Adrenal gland (tissue), 12 donors: ENCODE measurements around the gene MOB3C. TPM values are rescaled to one million over a fixed set of nuclear protein-coding genes. Genes with fewer than 3 reads are reported as not detected.

ENCODE experiments used
- DNase-seq, 7 donors: peaks; one replicate each; pipeline ENCODE4 v3.0.0-alpha.2; 2019 to 2020
- H3K27ac ChIP-seq, 5 donors: fragments of 200-600 bp; sonication (generic) in 4 of 5; 1 replicate in 3 of 5; 2 replicates in 2 of 5; pipeline versions ENCODE4 v1.5.1 to v1.8.0; 2016 to 2020; ENCODE audit warnings: mild to moderate bottlenecking in 1 of 5
- H3K27me3 ChIP-seq: fragments of 200-600 bp; 2 replicates; pipeline ENCODE4 v1.8.0; 2021
- H3K36me3 ChIP-seq, 2 donors: fragments of 200-600 bp; replicated peaks in 1 of 2; 1 replicate in 1 of 2; 2 replicates in 1 of 2; pipeline versions ENCODE4 v1.5.1 to v1.8.0; 2018 to 2022
- H3K4me1 ChIP-seq, 2 donors: fragments of 200-600 bp; replicated peaks in 1 of 2; 1 replicate in 1 of 2; 2 replicates in 1 of 2; pipeline versions ENCODE4 v1.5.1 to v1.8.0; 2018 to 2021
- H3K4me3 ChIP-seq, 4 donors: fragments of 200-600 bp; sonication (generic) in 3 of 4; one replicate each; pipeline ENCODE4 v1.5.1; 2016 to 2018
- H3K9me3 ChIP-seq, 3 donors: fragments of 200-600 bp; sonication (generic) in 1 of 3; replicated peaks in 1 of 3; 1 replicate in 2 of 3; 2 replicates in 1 of 3; pipeline versions ENCODE4 v1.5.1 to v1.8.0; 2016 to 2021
- POLR2A ChIP-seq, 2 donors: fragments of 450-650 bp; IDR thresholded peaks; one replicate each; pipeline ENCODE4 v1.6.1; 2017; ENCODE audit warnings: antibody characterized with exemption in 2 of 2, mild to moderate bottlenecking in 2 of 2, moderate library complexity in 1 of 2
- WGBS, 4 donors: extraction: QIAGEN DNeasy Blood & Tissue Kit in 2 of 4; methylation state at CpG; one replicate each; pipeline versions ENCODE4 v1.1.5 to v1.1.7; 2013 to 2017; 5-methylcytosine and 5-hydroxymethylcytosine counted together
- intact Hi-C, 2 donors: fragments of 100-400 bp; cut with DNase I; formaldehyde crosslinking; loops; one replicate each; pipeline versions ENCODE4 v1.14.1 to v1.15.0; 2022 to 2023
- polyA plus RNA-seq, 3 donors: library from polyadenylated mRNA; stranded (reverse); fragments of 200-250 nt in 2 of 3; fragments of 350-450 nt in 1 of 3; fragmentation: Illumina TruSeq in 1 of 3; extraction: RNeasy Lipid Tissue Mini Kit (QIAGEN cat#74804) in 1 of 3; gene quantifications; one replicate each; pipeline ENCODE4 v1.2.3, GENCODE V29; 2013 to 2014
- total RNA-seq, 9 donors: library from RNA; depleted of rRNA in 4 of 9; stranded (reverse); fragments of >200 nt in 4 of 9; fragments of 120-200 nt in 1 of 9; fragmentation: NEBNext Ultra II Directional in 1 of 9; extraction: Animal tissue kit (Norgen Biotek cat#: 25700) in 1 of 9; gene quantifications; one replicate each; pipeline versions ENCODE4 v1.1.0 to v1.2.4, GENCODE V29; 2013 to 2023
- TF ChIP-seq, protein P1 (sequence below), 6 experiments: fragments of 450-650 bp in 4 of 6; fragments of 200-600 bp in 2 of 6; sonication (generic) in 1 of 6; IDR thresholded peaks; 1 replicate in 5 of 6; 2 replicates in 1 of 6; pipeline versions ENCODE4 v1.5.1 to v1.8.0; 2016 to 2021; ENCODE audit warnings: antibody characterized with exemption in 6 of 6, mild to moderate bottlenecking in 2 of 6, moderate library complexity in 1 of 6
- donor health status: healthy with polysubstance abuse.
- donor health status: Bipolar disorder and iron deficiency.
- donor health status: DM: yes; HTN: yes; CAD: no.
- donor health status: DM: no; HTN: no; CAD: no.
- donor health status: DM: no; HTN: no; CAD: no.
- donor health status: DM: yes; HTN: yes; CAD: no.

MOB3C gene
- total and polyA plus RNA-seq, 12 donors, result 7.5 to 29.9 (median 17.0) TPM

DNA sequence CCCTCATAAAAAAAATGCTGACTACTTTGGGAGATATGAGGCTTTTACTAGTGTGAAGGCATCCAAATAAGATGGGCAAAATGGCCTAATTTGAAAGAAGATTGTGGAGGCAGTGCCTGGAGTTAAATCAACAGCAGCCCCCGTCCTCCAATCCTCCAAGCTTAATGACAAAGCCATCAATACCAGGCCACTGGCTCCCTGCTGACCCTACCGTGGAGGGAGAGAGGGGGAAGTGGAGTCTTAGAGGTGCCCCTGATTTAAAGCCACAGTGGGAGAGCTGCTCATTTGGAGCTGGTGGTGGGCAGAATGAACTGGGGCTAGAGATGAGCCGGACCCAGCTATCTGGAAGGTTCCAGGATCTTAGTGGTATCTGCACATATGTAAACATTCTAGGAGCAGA lies 40.8 kb downstream of the MOB3C start:
- TF ChIP-seq POLR2A (IDR thresholded peaks at IDR 0.05), result no peak
- TF ChIP-seq, protein P1, sequence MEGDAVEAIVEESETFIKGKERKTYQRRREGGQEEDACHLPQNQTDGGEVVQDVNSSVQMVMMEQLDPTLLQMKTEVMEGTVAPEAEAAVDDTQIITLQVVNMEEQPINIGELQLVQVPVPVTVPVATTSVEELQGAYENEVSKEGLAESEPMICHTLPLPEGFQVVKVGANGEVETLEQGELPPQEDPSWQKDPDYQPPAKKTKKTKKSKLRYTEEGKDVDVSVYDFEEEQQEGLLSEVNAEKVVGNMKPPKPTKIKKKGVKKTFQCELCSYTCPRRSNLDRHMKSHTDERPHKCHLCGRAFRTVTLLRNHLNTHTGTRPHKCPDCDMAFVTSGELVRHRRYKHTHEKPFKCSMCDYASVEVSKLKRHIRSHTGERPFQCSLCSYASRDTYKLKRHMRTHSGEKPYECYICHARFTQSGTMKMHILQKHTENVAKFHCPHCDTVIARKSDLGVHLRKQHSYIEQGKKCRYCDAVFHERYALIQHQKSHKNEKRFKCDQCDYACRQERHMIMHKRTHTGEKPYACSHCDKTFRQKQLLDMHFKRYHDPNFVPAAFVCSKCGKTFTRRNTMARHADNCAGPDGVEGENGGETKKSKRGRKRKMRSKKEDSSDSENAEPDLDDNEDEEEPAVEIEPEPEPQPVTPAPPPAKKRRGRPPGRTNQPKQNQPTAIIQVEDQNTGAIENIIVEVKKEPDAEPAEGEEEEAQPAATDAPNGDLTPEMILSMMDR (IDR thresholded peaks at IDR 0.05), result no peak
- WGBS, 4 donors, result 89 to 95% (median 92%) methylated on average over 2 to 3 of the region's 3 CpGs

DNA sequence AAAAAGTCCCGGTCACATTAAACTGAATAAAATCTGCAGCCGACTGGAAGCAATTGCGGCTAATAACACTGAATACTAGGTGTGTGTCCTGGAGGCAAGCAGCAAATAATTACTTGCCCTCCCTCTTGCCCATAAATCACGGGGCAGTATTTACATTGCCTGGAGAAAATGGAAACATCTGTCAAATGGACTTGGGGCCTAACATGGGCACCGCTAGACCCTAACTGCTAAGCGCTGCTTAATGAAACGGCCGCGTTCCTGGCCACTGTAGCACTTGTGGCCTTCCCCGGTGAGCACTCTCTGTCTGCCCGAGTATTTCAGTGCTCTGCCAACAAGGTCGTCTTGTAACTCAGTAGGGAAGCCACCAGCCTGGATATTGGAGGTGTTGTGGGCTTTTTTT lies 41.3 kb downstream of the MOB3C start:
- intact Hi-C loops, result no loop called here
- no peak overlapping the region for H3K4me3 ChIP-seq
- DNase-seq, result no peak
- 74 to 89% (median 82%) methylated on average over 12 of the region's 12 CpGs for WGBS, 4 donors
- no peak overlapping the region for H3K27ac ChIP-seq
- H3K9me3 ChIP-seq, result no peaks in the 10 kb centered on the region
- no peaks in the 10 kb centered on the region for H3K27me3 ChIP-seq
- H3K36me3 ChIP-seq, result peaks cover 0 to 51% of the 10 kb centered on the region in 2 donors
- H3K4me1 ChIP-seq, result no peaks in the 10 kb centered on the region
- TF ChIP-seq, protein P1 (IDR thresholded peaks at IDR 0.05), result no peak

More for the DNA sequence above, 40.8 kb downstream of the MOB3C start:
- H3K36me3 ChIP-seq, result peaks cover 0 to 53% of the 10 kb centered on the region in 2 donors
- no peak for DNase-seq
- intact Hi-C loops, result no loop called here
- H3K4me3 ChIP-seq, result no peak overlapping the region
- H3K27me3 ChIP-seq, result no peaks in the 10 kb centered on the region
- no peak overlapping the region for H3K27ac ChIP-seq
- peaks cover 0 to 2% of the 10 kb centered on the region in 2 donors for H3K4me1 ChIP-seq
- no peaks in the 10 kb centered on the region for H3K9me3 ChIP-seq

DNA sequence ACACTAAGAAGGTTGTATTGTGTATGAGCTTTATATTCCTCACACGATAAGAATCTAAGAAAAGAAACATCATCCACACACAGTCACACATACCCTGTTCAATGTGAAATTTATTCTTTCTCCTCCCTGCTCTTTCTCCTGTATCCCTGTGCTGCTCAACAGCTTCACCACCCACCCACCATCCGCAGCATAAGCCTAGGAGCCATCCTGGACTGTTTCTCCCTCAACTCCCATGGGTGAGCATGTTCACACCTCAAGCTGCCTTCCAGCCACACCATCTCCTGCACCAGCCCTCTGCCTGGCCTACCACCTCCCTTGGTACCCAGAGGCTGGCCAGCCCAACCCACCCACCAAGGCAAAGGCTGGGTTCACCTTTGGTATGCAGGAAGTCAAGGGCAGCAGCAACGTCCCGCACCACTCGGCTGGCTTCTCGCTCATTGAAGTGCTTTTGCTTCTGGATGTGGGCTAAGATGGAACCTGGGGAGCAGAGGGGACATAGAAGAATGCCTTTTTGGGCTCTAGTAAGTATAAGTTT lies 44.9 kb downstream of the MOB3C start:
- intact Hi-C loops, result no loop called here
- Histone ChIP-seq H3K27me3 (no peaks in the 10 kb centered on the region), H3K4me1 (no peaks in the 10 kb centered on the region), H3K9me3 (no peaks in the 10 kb centered on the region), H3K36me3 (peaks cover 0 to 36% of the 10 kb centered on the region in 2 donors), H3K4me3 (no peak overlapping the region), H3K27ac (no peak overlapping the region)
- no peak for DNase-seq
- TF ChIP-seq, protein P1 (IDR thresholded peaks at IDR 0.05), result no peak
- TF ChIP-seq POLR2A (IDR thresholded peaks at IDR 0.05), result no peak
- WGBS, 4 donors, result 94 to 98% (median 95%) methylated on average over 6 of the region's 6 CpGs

DNA sequence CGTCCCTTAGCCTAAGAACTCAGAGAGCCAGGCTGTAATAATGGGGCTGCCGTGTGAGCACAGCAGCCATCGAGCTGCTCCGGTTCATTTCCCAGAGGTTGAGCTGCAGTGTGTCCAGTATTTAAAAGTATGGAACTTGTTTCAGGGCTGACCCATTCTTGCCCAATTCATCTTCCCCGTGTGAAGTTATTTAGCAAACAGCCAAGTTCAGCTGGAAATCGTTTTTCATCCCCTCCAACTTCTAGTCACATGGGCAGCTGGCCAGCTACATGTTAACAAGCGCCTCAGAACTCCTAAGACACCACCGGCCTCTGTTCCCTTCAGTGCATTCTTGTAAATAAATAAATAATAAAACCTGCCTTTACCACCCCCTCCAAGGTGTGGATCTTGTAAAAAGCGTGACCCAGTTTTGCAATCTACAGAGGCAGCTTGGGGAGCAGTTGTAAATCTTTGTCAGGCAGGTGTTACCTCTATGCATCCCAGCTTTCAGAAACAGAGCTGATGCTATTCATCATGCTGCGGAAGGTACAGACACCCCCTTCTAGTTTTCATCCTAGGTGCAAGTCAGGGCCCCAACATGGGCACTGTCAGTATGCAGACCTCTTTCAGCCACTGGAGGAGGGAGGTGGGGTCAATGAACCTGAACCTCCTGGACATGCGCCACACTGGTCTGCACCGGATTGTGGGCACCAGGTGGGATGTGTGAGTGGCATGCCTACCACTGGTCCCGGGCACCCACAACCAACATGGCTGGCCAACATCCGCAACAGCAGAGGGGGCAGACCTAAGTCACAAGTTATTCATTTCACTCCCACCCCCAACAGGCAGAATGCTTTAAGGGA lies 46.5 kb downstream of the MOB3C start:
- Histone ChIP-seq H3K27me3 (no peaks in the 10 kb centered on the region), H3K4me3 (no peak overlapping the region), H3K9me3 (no peaks in the 10 kb centered on the region), H3K27ac (no peak overlapping the region), H3K36me3 (peaks cover 0 to 35% of the 10 kb centered on the region in 2 donors), H3K4me1 (no peaks in the 10 kb centered on the region)
- WGBS, 4 donors, result 71 to 81% (median 78%) methylated on average over 9 to 14 of the region's 14 CpGs
- DNase-seq, result peak in 1 of 7 donors; percentile 13
- intact Hi-C loops, result no loop called here
- TF ChIP-seq POLR2A (IDR thresholded peaks at IDR 0.05), result no peak
- TF ChIP-seq, protein P1 (IDR thresholded peaks at IDR 0.05), result no peak
